ENCODE data around the gene ULK1.

DNA sequence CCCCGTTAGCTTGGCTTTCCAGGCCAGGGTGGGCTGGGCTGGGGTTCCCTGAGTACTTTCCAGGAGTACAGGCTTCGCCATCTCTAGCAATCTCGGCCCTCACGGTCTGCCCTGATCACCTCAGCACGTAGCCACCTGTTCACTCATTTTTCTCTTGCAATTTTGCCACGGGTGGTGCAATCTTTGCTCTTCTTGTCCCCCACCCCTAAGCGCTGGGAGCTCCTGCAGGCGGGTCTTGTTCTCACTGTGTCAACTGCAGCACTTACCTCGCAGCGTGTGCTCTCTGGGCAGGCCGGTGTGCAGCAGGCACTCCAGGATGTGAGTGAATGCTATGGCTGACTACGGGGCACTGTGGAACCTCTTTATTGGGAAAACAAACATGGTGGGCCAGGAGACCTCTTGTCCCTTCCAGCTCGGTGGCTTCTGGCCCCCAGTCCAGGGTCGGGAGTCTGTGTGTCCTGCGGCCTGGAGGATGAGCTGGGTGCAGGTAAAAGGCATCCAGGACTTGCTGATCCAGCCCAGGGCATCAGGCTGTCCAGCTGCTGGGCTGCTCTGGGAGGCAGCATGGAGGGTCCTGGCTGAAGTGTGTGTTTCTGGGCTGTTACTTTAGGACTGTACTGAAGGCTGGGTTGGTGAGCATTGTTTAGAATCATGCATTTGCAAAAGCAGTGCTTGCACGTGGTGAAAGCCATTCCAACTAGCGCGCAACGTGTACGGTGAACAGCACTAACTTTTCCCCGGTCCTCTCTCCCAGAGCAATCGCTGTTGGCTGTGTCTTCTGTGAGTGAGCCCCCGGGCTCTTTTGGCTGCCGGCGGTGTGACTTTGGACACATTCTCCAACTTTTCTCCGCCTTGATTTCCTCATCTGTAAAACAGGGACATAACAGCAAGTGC lies 1.5 kb upstream of the ULK1 start:
- TF ChIP-seq, protein P1, sequence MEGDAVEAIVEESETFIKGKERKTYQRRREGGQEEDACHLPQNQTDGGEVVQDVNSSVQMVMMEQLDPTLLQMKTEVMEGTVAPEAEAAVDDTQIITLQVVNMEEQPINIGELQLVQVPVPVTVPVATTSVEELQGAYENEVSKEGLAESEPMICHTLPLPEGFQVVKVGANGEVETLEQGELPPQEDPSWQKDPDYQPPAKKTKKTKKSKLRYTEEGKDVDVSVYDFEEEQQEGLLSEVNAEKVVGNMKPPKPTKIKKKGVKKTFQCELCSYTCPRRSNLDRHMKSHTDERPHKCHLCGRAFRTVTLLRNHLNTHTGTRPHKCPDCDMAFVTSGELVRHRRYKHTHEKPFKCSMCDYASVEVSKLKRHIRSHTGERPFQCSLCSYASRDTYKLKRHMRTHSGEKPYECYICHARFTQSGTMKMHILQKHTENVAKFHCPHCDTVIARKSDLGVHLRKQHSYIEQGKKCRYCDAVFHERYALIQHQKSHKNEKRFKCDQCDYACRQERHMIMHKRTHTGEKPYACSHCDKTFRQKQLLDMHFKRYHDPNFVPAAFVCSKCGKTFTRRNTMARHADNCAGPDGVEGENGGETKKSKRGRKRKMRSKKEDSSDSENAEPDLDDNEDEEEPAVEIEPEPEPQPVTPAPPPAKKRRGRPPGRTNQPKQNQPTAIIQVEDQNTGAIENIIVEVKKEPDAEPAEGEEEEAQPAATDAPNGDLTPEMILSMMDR (IDR thresholded peaks at IDR 0.05; ENCODE audit: low read depth, low read length, poor library complexity, severe bottlenecking), result no peak
- TF ChIP-seq EZH2phosphoT487 (IDR thresholded peaks at IDR 0.05; ENCODE audit: borderline replicate concordance, low read length), result no peak
